Smooth muscle cell (in vitro differentiated cells): Measurements from ENCODE around the gene AFMID. TPM values are rescaled to one million over a fixed set of nuclear protein-coding genes. Genes with fewer than 3 reads are reported as not detected.

Experiments used
- DNase-seq: peaks from one replicate; lab custom pipeline; 2025; ENCODE audit not compliant: unreplicated experiment; lab: John Stamatoyannopoulos, UW
- H2AFZ ChIP-seq: fragments of 200-600 bp; sonication (generic); 2 replicates; pipeline ENCODE4 v1.6.0; 2016; ENCODE audit warnings: antibody characterized with exemption, low read depth, mild to moderate bottlenecking
- H3F3A ChIP-seq: fragments of 200-600 bp; sonication (generic); 2 replicates; pipeline ENCODE4 v1.6.0; 2017; ENCODE audit warnings: antibody characterized with exemption, low read depth
- H3K27ac ChIP-seq: fragments of 200-600 bp; sonication (generic); 2 replicates; pipeline ENCODE4 v1.5.1; 2016; ENCODE audit warnings: low read depth, mild to moderate bottlenecking
- H3K27me3 ChIP-seq: fragments of 200-600 bp; sonication (generic); 2 replicates; pipeline ENCODE4 v1.6.1; 2016; ENCODE audit warnings: low read depth, mild to moderate bottlenecking
- H3K36me3 ChIP-seq: fragments of 200-600 bp; sonication (generic); 2 replicates; pipeline ENCODE4 v1.5.1; 2016; ENCODE audit warnings: low read depth
- H3K4me1 ChIP-seq: fragments of 200-600 bp; sonication (generic); 2 replicates; pipeline ENCODE4 v1.5.1; 2016; ENCODE audit warnings: low read depth
- H3K4me2 ChIP-seq: fragments of 200-600 bp; sonication (generic); 2 replicates; pipeline ENCODE4 v1.6.0; 2016; ENCODE audit warnings: mild to moderate bottlenecking
- H3K4me3 ChIP-seq: fragments of 200-600 bp; sonication (generic); 2 replicates; pipeline ENCODE4 v1.5.1; 2016; ENCODE audit warnings: mild to moderate bottlenecking
- H3K79me2 ChIP-seq: fragments of 200-600 bp; sonication (generic); 2 replicates; pipeline ENCODE4 v1.6.0; 2016; ENCODE audit warnings: low read depth, mild to moderate bottlenecking
- H3K9ac ChIP-seq: fragments of 200-600 bp; sonication (generic); 2 replicates; pipeline ENCODE4 v1.6.0; 2016; ENCODE audit warnings: low read depth
- H3K9me3 ChIP-seq: fragments of 200-600 bp; sonication (generic); replicated peaks from 2 replicates; pipeline ENCODE4 v1.5.1; 2016; ENCODE audit warnings: low read depth
- H4K20me1 ChIP-seq: fragments of 200-600 bp; sonication (generic); 2 replicates; pipeline ENCODE4 v1.6.0; 2016; ENCODE audit warnings: low read depth
- CTCF ChIP-seq: fragments of 200-600 bp; sonication (generic); IDR thresholded peaks from 2 replicates; pipeline ENCODE4 v1.5.1; 2017; ENCODE audit warnings: borderline replicate concordance, mild to moderate bottlenecking, antibody characterized with exemption; ENCODE audit not compliant: insufficient read depth, poor library complexity, severe bottlenecking
- WGBS: methylation state at CpG from one replicate; pipeline ENCODE4 v1.1.7; 2016; ENCODE audit warnings: low lambda C conversion rate; 5-methylcytosine and 5-hydroxymethylcytosine counted together
- polyA plus RNA-seq: library from polyadenylated mRNA; unstranded; fragments of >200 nt; fragmentation: Nextera tagmentation; extraction: Ambion mirVana; gene quantifications from 2 replicates; pipeline ENCODE4 v1.2.1, GENCODE V29; 2016
- total RNA-seq: library from RNA; depleted of rRNA; stranded (reverse); fragments of >200 nt; gene quantifications from 2 replicates; pipeline ENCODE4 v1.2.3, GENCODE V29; 2014

The AFMID gene
- total and polyA plus RNA-seq, 2 experiments from 2014 or later, result 10.0 to 64.9 TPM

GRCh38 chr17:78173097-78173715 lies 14.0 kb upstream of the AFMID start:
- Histone ChIP-seq H3K27me3 (no peaks in the 10 kb centered on the region), H2AFZ (no peak overlapping the region), H3K4me3 (no peak overlapping the region), H3K36me3 (no peaks in the 10 kb centered on the region), H3K27ac (no peak overlapping the region), H3F3A (peaks cover 4% of the 10 kb centered on the region), H3K79me2 (no peaks in the 10 kb centered on the region), H4K20me1 (peaks cover 18% of the 10 kb centered on the region), H3K9me3 (no peaks in the 10 kb centered on the region), H3K4me1 (no peaks in the 10 kb centered on the region), H3K4me2 (peak overlapping the region; percentile 26), H3K9ac (no peak overlapping the region)
- DNase-seq, result no peak
- no peak for TF ChIP-seq CTCF
- 52% methylated on average over 11 of the region's 11 CpGs for WGBS

GRCh38 chr17:78174346-78174869 lies 12.8 kb upstream of the AFMID start:
- no peaks in the 10 kb centered on the region for H3K9me3 ChIP-seq
- H3K4me3 ChIP-seq, result no peak overlapping the region
- H3K4me2 ChIP-seq, result no peak overlapping the region
- no peaks in the 10 kb centered on the region for H3K79me2 ChIP-seq
- no peaks in the 10 kb centered on the region for H3K36me3 ChIP-seq
- DNase-seq, result no peak
- H3K27ac ChIP-seq, result no peak overlapping the region
- H4K20me1 ChIP-seq, result peaks cover 14% of the 10 kb centered on the region
- H3K27me3 ChIP-seq, result no peaks in the 10 kb centered on the region
- no peak for TF ChIP-seq CTCF
- no peak overlapping the region for H2AFZ ChIP-seq
- H3K9ac ChIP-seq, result no peak overlapping the region
- H3K4me1 ChIP-seq, result no peaks in the 10 kb centered on the region
- 96% methylated on average over 14 of the region's 15 CpGs for WGBS
- peaks cover 4% of the 10 kb centered on the region for H3F3A ChIP-seq

GRCh38 chr17:78174870-78175642 lies 12.1 kb upstream of the AFMID start:
- no peak for DNase-seq
- Histone ChIP-seq H3K4me3 (no peak overlapping the region), H3K9ac (no peak overlapping the region), H3K36me3 (no peaks in the 10 kb centered on the region), H3K4me2 (no peak overlapping the region), H3K27me3 (no peaks in the 10 kb centered on the region), H4K20me1 (peaks cover 7% of the 10 kb centered on the region), H3K79me2 (no peaks in the 10 kb centered on the region), H3K9me3 (no peaks in the 10 kb centered on the region), H3K27ac (no peak overlapping the region), H2AFZ (no peak overlapping the region), H3K4me1 (no peaks in the 10 kb centered on the region), H3F3A (peaks cover 9% of the 10 kb centered on the region)
- no peak for TF ChIP-seq CTCF
- 94% methylated on average over 28 of the region's 28 CpGs for WGBS
